Muscle layer of colon (tissue), 2 donors: ENCODE measurements around the gene ACTC1.
A peak's percentile ranks its signal among the peaks of the same experiment; 100 is the strongest.

Source experiments
- H3K27ac ChIP-seq: one replicate; pipeline ENCODE4 v1.7.0; 2013; ENCODE audit warnings: low read depth, mild to moderate bottlenecking, low read length, moderate library complexity
- H3K27me3 ChIP-seq, 2 donors: one replicate each; pipeline ENCODE4 v1.7.0; 2013; ENCODE audit warnings: low read length in 2 of 2, mild to moderate bottlenecking in 2 of 2; ENCODE audit not compliant: insufficient read depth in 2 of 2, control insufficient read depth in 1 of 2
- H3K36me3 ChIP-seq: one replicate; pipeline ENCODE4 v1.7.0; 2013; ENCODE audit warnings: mild to moderate bottlenecking, low read length; ENCODE audit not compliant: insufficient read depth
- H3K4me1 ChIP-seq: one replicate; pipeline ENCODE4 v1.7.0; 2013; ENCODE audit warnings: mild to moderate bottlenecking, low read length; ENCODE audit not compliant: insufficient read depth
- H3K4me3 ChIP-seq, 2 donors: one replicate each; pipeline ENCODE4 v1.7.0; 2013; ENCODE audit warnings: low read length in 2 of 2, low read depth in 1 of 2, mild to moderate bottlenecking in 1 of 2, moderate library complexity in 1 of 2
- H3K9ac ChIP-seq: one replicate; pipeline ENCODE4 v1.7.0; 2013; ENCODE audit warnings: low read length
- H3K9me3 ChIP-seq: one replicate; pipeline ENCODE4 v1.7.0; 2013; ENCODE audit warnings: mild to moderate bottlenecking, low read length
- donor health status: abdominal sarcoma.
- donor health status: Adenocarcinoma of cecum.

Gene ACTC1

DNA sequence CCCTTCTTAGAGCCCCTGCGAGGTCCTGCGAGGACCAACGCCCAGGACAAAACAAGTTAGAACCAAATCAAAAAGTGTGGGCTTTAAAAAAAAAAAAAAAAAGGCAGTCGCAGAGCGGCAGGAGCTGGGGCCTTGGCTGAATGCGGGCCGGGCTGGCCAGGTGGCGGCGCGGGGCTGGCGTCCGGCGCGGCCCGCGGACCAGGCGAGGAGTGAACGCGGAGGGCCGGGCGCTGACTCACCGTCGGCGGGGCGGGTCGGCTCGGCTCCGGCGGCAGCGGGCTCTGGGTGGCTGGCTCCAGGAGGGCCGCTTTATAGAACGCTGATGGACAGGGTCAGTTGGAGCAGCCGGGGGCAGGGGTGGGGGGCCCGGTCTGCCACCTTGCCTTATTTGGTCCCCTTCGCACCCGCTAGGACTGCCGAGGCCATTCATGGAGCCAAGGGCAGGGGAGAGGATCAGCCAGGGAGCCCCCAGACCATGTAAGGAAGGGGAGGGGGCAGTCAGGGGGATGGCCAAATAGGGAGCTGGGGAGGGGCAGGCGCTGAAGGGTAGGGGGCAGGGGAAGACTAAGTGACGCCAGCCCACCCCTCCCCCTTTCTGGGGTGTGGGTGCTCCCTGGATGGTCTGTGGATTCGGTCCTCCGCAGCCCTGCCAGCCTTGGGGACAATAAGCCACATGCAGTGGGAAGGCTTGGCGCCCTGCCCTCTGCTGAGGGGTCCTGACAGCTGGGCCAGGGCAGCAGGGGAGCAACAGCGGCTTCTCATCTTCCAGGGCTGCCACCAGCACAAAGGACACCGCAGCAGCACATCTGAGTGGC lies at the start of gene ACTC1:
Gene ACTC1 (minus strand): TSS at position 283 of the 815 bp plus-strand sequence. CDS start 741 bp downstream, outside the sequence.
- Histone ChIP-seq H3K27me3 (peaks cover 0 to 13% of the 10 kb centered on the region in 2 donors), H3K4me1 (no peaks in the 10 kb centered on the region), H3K4me3 (peak within 1 kb of the TSS; percentile 23 to 36), H3K9ac (no peak within 1 kb of the TSS), H3K36me3 (no peaks in the 10 kb centered on the region), H3K27ac (no peak within 1 kb of the TSS), H3K9me3 (no peaks in the 10 kb centered on the region)

DNA sequence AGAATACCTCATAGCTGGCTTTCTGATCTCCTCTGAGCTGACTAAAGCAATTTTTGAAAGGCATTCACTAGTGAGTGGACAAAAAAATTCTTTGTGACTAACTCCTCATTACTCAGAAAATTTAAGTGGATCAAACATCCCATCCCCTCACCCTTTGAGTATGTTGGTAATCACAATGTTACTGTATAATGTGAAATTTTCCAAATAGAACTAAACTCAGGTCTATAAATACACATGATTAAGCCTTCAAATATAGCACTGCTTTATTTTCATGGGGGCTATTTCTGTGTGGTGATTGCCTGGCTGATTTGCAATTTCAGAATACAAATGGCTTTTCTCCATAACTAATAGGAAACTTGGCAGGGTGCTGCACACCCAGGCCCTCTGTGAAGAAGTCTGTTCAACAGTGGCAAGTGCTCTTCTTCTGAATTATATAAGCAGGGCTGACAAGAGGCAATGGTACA lies 45.9 kb upstream of the ACTC1 start:
- Histone ChIP-seq H3K4me1 (peaks cover 12% of the 10 kb centered on the region), H3K9ac (no peak overlapping the region), H3K27me3 (no peaks in the 10 kb centered on the region), H3K36me3 (no peaks in the 10 kb centered on the region), H3K9me3 (no peaks in the 10 kb centered on the region), H3K4me3 (no peak overlapping the region), H3K27ac (no peak overlapping the region)

DNA sequence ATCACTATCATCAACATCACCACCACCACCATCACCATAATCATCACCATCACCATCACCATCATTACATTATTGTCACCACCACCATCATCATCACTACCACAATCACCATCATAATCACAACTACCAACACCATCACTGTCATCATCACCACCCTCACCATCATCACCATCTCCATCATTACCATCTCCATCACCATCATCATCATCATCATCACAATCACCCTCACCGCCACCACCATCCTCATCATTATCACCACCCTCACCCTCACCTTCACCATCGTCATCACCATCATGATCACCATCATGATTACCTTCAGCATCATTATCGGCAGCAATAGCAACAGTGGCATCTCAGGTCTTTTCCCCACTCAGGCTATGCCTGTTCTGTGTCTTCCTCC lies 42.9 kb upstream of the ACTC1 start:
- Histone ChIP-seq H3K36me3 (no peaks in the 10 kb centered on the region), H3K27ac (no peak overlapping the region), H3K4me1 (peaks cover 12% of the 10 kb centered on the region), H3K4me3 (no peak overlapping the region), H3K9me3 (no peaks in the 10 kb centered on the region), H3K27me3 (no peaks in the 10 kb centered on the region), H3K9ac (no peak overlapping the region)

DNA sequence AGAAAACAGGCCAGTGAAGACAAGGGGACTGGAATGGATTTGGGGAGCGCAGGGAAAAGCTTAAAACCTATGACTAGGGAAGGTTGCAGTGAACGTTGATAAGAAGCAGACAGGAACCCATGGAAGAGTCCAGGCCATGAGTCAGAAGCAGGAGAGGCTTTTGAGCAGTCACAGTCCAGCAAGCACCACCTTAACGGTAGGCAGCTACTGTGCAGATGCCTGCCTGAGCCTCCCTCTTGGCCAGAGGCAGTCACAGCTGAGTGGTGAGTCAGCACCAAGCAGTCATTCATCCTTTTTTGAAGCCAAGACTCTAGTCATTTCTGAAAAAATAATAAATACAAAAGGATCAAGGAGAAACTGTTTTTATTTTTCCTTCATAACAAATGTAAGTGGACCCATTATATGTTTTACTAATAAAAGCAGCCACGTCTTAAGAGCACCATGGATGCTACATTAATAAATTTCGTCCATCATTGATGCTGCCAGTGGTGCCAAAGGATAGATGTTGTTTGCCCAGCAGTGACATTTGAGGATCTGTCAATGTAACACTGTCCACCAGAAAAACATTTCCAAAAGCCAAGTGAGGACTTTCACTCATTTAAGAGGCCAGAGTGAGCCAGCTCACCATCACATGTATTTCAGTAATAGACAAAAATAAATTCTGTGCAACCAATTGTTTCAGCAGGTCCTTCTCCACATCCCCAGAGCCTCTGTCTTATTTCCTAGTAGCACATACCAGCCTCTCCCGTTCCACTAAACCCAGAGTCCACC lies 42.1 kb upstream of the ACTC1 start:
- Histone ChIP-seq H3K27me3 (no peaks in the 10 kb centered on the region), H3K4me3 (no peak overlapping the region), H3K36me3 (no peaks in the 10 kb centered on the region), H3K9me3 (no peaks in the 10 kb centered on the region), H3K4me1 (peaks cover 12% of the 10 kb centered on the region), H3K27ac (no peak overlapping the region), H3K9ac (no peak overlapping the region)

DNA sequence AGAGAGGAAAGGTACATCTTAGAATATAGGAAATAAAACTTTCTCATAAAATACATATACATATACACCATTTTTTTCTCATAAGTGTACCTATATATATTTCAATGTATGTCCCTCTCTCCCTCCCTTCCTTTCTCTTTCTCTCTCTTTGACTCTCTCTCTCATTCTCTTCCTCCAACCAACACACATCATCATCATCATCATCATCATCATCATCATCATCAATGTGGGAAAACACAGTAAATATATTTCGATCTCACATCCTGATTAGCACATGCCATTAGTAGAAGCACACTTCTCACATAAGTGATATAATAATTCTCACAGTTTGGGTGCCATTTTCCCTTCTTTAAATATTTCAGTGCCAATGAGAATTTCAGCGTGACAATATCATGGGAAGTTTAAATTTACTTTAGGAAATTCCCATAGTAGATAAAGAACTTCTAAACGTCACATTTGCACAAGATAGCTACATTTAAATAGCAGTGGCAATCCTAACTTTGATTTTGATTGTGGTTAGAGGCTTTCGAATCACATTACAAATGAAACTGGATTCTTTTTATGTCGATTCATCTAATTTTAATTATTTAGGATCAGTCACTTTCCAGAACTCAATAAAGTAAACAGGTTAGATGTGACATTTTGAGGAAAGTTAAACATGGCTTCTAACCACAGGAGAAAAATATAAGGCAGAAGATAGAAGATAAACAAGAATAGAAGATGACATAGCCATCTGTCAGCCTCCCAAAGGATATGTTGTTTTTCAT lies 33.0 kb upstream of the ACTC1 start:
- Histone ChIP-seq H3K4me3 (no peak overlapping the region), H3K4me1 (peaks cover 6% of the 10 kb centered on the region), H3K27ac (no peak overlapping the region), H3K9ac (no peak overlapping the region), H3K9me3 (no peaks in the 10 kb centered on the region), H3K36me3 (no peaks in the 10 kb centered on the region), H3K27me3 (no peaks in the 10 kb centered on the region)

DNA sequence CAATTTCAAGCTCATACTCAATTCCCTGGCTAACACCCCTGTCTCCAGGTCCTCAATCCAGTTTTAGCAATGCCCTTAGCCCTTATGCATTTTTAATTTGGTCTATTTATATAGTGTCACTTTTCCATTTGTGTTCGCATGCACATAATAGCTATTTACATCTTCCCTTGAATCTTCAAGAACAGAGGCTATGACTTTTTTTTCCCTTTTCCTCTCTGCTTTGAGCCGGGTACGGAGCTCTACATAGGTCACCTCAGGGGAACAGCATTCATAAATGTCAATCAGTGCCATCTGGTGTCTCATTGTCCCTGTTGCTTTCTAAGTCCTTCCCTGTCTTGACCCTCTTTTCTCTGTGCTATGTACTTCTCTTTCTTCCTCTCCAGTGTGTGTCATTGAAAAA lies 26.5 kb upstream of the ACTC1 start:
- H3K4me3 ChIP-seq = no peak overlapping the region
- no peaks in the 10 kb centered on the region for H3K9me3 ChIP-seq
- peaks cover 6% of the 10 kb centered on the region for H3K4me1 ChIP-seq
- no peaks in the 10 kb centered on the region for H3K27me3 ChIP-seq
- H3K9ac ChIP-seq = no peak overlapping the region
- no peak overlapping the region for H3K27ac ChIP-seq
- no peaks in the 10 kb centered on the region for H3K36me3 ChIP-seq

DNA sequence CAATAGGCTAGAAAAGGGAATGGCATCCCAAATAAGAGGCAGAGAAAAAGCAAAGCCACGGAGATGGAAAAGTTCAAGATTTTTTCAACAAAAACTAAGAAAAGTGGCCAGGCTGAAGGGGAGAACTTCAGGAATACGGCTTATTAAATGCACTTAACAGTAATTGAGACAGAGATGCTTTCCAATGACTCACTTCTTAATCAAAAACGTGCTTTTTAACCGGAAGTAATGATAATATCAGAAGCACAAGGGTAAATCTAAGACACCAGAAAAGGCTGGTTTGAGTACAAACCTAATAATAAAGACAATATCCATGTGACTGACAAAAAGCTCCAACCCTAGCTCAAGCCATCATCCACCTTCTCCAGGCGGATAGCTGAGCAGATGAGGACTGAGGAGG lies 24.8 kb upstream of the ACTC1 start:
- Histone ChIP-seq H3K4me1 (peaks cover 1% of the 10 kb centered on the region), H3K9me3 (no peaks in the 10 kb centered on the region), H3K4me3 (no peak overlapping the region), H3K27ac (no peak overlapping the region), H3K36me3 (no peaks in the 10 kb centered on the region), H3K27me3 (no peaks in the 10 kb centered on the region), H3K9ac (no peak overlapping the region)

DNA sequence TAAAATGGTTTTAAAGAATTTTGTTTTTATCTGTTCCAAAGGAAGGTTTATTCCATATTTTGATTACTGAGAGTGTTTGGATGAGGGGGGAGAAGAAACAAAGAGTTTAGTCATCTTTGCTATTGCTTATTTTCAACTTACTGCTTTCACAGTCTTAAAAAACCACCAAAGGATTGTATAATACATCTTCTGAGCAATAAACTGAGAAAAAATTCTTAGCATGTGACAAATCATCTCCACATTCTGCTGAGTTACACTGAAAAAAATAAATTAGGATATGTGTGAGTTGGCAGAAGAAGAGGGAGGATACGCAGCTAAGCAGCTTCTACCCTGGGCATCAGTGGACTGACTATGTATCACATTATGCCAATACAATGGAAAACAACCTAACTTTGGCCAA lies 23.2 kb upstream of the ACTC1 start:
- Histone ChIP-seq H3K36me3 (no peaks in the 10 kb centered on the region), H3K4me1 (no peaks in the 10 kb centered on the region), H3K9me3 (no peaks in the 10 kb centered on the region), H3K9ac (no peak overlapping the region), H3K27me3 (no peaks in the 10 kb centered on the region), H3K27ac (no peak overlapping the region), H3K4me3 (no peak overlapping the region)

DNA sequence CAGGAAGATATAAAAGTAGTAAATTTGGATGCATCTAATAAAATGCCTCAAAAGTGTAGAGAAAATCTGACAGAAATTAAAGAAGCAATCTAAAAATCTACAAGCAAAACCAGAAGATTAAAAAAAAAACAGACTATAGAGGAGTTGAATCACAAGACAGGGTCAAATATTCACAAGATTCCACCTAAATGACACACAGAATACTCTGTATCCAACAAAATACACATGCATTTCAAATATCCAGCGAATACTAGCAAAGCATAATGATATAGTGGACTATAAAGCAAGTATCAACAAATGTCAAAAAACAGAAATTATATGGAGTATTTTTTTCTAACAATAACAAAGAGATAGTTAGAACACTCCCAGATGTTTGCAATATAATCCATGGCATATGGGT lies 20.5 kb upstream of the ACTC1 start:
- no peaks in the 10 kb centered on the region for H3K9me3 ChIP-seq
- H3K9ac ChIP-seq = no peak overlapping the region
- H3K27me3 ChIP-seq = no peaks in the 10 kb centered on the region
- no peak overlapping the region for H3K27ac ChIP-seq
- H3K4me3 ChIP-seq = no peak overlapping the region
- no peaks in the 10 kb centered on the region for H3K4me1 ChIP-seq
- no peaks in the 10 kb centered on the region for H3K36me3 ChIP-seq

DNA sequence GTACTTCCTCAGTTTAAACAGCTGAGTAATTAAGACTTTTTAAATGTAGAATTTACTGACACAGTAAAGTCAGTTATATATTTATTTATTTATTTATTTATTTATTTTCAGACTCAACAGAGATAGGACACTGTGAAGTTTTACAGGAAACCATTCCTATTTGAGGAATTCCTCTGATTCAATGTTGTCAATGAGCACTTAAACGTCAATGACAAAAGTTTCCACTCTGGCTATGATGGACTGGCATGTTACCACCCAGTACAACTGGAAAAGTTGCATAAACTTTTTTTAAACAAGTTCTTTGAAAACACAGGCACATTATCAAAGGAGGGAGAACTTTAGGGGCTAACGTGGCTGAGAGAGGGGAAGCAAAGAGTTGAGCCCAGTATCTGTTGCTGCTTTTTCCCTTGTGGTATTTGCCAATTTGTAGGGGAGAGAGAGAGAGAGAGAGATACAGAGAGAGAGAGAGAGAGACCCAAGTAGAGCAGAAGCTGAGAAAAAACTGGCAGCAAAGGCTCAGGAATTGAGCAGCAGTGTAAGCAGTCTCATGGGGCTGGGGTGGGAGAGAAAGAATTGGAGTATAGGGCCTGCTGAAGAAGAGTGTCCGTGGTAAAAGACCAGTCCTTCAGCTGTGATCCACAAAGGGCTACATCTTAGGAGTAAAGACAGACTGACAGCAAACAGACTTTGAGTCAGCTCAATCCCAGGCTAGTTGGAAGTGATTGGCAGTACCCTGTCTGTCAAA lies 18.3 kb upstream of the ACTC1 start:
- Histone ChIP-seq H3K4me1 (no peaks in the 10 kb centered on the region), H3K9me3 (no peaks in the 10 kb centered on the region)

More for the DNA sequence above, 18.3 kb upstream of the ACTC1 start:
- no peak overlapping the region for H3K4me3 ChIP-seq
- H3K36me3 ChIP-seq = no peaks in the 10 kb centered on the region
- no peaks in the 10 kb centered on the region for H3K27me3 ChIP-seq
- H3K27ac ChIP-seq = no peak overlapping the region
- no peak overlapping the region for H3K9ac ChIP-seq
